Panc1 (cell line): Measurements from ENCODE around the gene ADGRV1. TPM values are rescaled to one million over a fixed set of nuclear protein-coding genes. Genes with fewer than 3 reads are reported as not detected.

Experiments
- ATAC-seq: fragments of 200-7000 bp; cut with Tn5 transposase; 2 replicates; pipeline ENCODE4 v1.9.1; 2020; ENCODE audit warnings: mild to moderate bottlenecking, moderate library complexity
- BruUV-seq: library from RNA; stranded (reverse); fragments of 400-500 nt; replicated peaks from 2 replicates; lab custom pipeline; 2021; lab: Mats Ljungman, UMichigan
- CTCF ChIA-PET: fragments of 300-600 bp; sonication (Branson Sonifier 250); formaldehyde crosslinking; loops from one replicate; lab custom pipeline; 2022; ENCODE audit warnings: antibody characterized with exemption; lab: Charles Lee
- POLR2A ChIA-PET: fragments of 300-600 bp; sonication (Branson Sonifier 250); formaldehyde crosslinking; loops from one replicate; lab custom pipeline; 2022; ENCODE audit warnings: antibody characterized with exemption; lab: Charles Lee
- DNase-seq: peaks from one replicate; pipeline ENCODE4 v3.0.0-alpha.2; 2010; ENCODE audit warnings: low read depth, low spot score
- H3K27ac ChIP-seq: 2 replicates; pipeline ENCODE4 v1.5.1; 2011; ENCODE audit warnings: mild to moderate bottlenecking, low read length, inconsistent platforms
- H3K27me3 ChIP-seq: fragments of 200-500 bp; sonication (Bioruptor generic); 2 replicates; pipeline ENCODE4 v1.6.0; 2014; ENCODE audit warnings: low read length, inconsistent platforms; ENCODE audit not compliant: control insufficient read depth, insufficient read depth
- H3K36me3 ChIP-seq: fragments of 200-500 bp; sonication (Bioruptor generic); 2 replicates; pipeline ENCODE4 v1.5.1; 2014; ENCODE audit warnings: inconsistent platforms, mild to moderate bottlenecking, low read length, moderate library complexity; ENCODE audit not compliant: control insufficient read depth, insufficient read depth
- H3K4me1 ChIP-seq: 2 replicates; pipeline ENCODE4 v1.5.1; 2011; ENCODE audit warnings: inconsistent platforms, mild to moderate bottlenecking, low read length, moderate library complexity; ENCODE audit not compliant: control insufficient read depth, insufficient read depth
- H3K4me3 ChIP-seq, 2 experiments: 2 replicates each; pipeline ENCODE4 v1.5.1; 2011 to 2012; ENCODE audit warnings: low read depth in 2 of 2, low read length in 2 of 2, mild to moderate bottlenecking in 2 of 2, inconsistent platforms in 1 of 2, moderate library complexity in 1 of 2
- H3K9me3 ChIP-seq: fragments of 200-500 bp; sonication (Bioruptor generic); 2 replicates; pipeline ENCODE4 v1.5.1; 2014; ENCODE audit warnings: low read depth, mild to moderate bottlenecking, inconsistent platforms, low read length, moderate library complexity; ENCODE audit not compliant: control insufficient read depth, insufficient read depth
- POLR2AphosphoS5 ChIP-seq: IDR thresholded peaks from 2 replicates; pipeline ENCODE4 v1.6.1; 2012; ENCODE audit warnings: mild to moderate bottlenecking, low read depth, low read length, moderate library complexity
- SIN3A ChIP-seq: IDR thresholded peaks from 2 replicates; pipeline ENCODE4 v1.6.1; 2012; ENCODE audit warnings: low read depth, mild to moderate bottlenecking, low read length, moderate library complexity, borderline replicate concordance; ENCODE audit not compliant: insufficient read depth
- TCF7L2 ChIP-seq: IDR thresholded peaks from 2 replicates; pipeline ENCODE4 v1.6.1; 2011; ENCODE audit warnings: mild to moderate bottlenecking, low read depth, low read length, inconsistent platforms
- in situ Hi-C: cut with HindIII; loops from 2 replicates; pipeline ENCODE4 v1.10.0; 2016; ENCODE audit warnings: low sequenced_read_pairs, low pct_unique_long_range_greater_than_20kb
- intact Hi-C: fragments of 100-400 bp; cut with micrococcal nuclease; formaldehyde crosslinking; loops from one replicate; pipeline ENCODE4 v1.10.0; 2022; ENCODE audit not compliant: unreplicated experiment
- total RNA-seq: library from RNA; stranded (reverse); gene quantifications from one replicate; pipeline ENCODE4 v1.2.1, GENCODE V29; 2021; ENCODE audit not compliant: unreplicated experiment
- TF ChIP-seq, protein P1 (sequence below): fragments of 450-650 bp; IDR thresholded peaks from 2 replicates; pipeline ENCODE4 v1.5.1; 2017; ENCODE audit warnings: mild to moderate bottlenecking
- TF ChIP-seq, protein P2 (sequence below), 2 experiments: IDR thresholded peaks; 2 replicates each; pipeline ENCODE4 v1.6.1; 2011 to 2012; ENCODE audit warnings: low read depth in 2 of 2, control low read depth in 1 of 2, low read length in 1 of 2, mild to moderate bottlenecking in 1 of 2, moderate library complexity in 1 of 2; ENCODE audit not compliant: insufficient read depth in 1 of 2

Gene ADGRV1
- total RNA-seq, 1 experiment from 2014 or later = 0.49 TPM

DNA sequence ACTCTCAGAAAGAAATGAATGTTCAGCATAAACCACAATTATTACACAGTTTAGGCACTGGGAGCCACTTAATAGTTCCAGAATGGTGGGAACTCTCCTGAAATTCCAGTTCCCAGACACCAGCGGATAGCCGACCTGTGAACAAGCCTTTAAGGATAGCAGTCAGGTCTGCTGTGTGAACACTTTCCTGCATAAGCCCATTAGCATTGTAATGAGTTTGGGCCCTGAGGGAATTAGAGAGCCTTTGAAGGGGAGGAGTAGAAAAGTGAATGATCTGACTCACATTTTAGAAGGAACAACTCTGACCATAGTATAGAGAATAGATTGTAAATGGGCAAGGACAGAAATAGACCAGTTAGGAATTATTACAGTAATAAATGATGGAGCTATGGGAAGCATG lies 189.1 kb downstream of the ADGRV1 start:
- DNase-seq (no peak), ATAC-seq (no peak)
- intact Hi-C loops (no loop called here), in situ Hi-C loops (no loop called here)
- Histone ChIP-seq H3K27me3 (peaks cover 12% of the 10 kb centered on the region), H3K36me3 (no peaks in the 10 kb centered on the region), H3K27ac (no peak overlapping the region), H3K4me3 (no peak overlapping the region), H3K4me1 (no peaks in the 10 kb centered on the region), H3K9me3 (no peaks in the 10 kb centered on the region)
- TF ChIP-seq, protein P1, sequence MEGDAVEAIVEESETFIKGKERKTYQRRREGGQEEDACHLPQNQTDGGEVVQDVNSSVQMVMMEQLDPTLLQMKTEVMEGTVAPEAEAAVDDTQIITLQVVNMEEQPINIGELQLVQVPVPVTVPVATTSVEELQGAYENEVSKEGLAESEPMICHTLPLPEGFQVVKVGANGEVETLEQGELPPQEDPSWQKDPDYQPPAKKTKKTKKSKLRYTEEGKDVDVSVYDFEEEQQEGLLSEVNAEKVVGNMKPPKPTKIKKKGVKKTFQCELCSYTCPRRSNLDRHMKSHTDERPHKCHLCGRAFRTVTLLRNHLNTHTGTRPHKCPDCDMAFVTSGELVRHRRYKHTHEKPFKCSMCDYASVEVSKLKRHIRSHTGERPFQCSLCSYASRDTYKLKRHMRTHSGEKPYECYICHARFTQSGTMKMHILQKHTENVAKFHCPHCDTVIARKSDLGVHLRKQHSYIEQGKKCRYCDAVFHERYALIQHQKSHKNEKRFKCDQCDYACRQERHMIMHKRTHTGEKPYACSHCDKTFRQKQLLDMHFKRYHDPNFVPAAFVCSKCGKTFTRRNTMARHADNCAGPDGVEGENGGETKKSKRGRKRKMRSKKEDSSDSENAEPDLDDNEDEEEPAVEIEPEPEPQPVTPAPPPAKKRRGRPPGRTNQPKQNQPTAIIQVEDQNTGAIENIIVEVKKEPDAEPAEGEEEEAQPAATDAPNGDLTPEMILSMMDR = no peak
- TF ChIP-seq, protein P2, sequence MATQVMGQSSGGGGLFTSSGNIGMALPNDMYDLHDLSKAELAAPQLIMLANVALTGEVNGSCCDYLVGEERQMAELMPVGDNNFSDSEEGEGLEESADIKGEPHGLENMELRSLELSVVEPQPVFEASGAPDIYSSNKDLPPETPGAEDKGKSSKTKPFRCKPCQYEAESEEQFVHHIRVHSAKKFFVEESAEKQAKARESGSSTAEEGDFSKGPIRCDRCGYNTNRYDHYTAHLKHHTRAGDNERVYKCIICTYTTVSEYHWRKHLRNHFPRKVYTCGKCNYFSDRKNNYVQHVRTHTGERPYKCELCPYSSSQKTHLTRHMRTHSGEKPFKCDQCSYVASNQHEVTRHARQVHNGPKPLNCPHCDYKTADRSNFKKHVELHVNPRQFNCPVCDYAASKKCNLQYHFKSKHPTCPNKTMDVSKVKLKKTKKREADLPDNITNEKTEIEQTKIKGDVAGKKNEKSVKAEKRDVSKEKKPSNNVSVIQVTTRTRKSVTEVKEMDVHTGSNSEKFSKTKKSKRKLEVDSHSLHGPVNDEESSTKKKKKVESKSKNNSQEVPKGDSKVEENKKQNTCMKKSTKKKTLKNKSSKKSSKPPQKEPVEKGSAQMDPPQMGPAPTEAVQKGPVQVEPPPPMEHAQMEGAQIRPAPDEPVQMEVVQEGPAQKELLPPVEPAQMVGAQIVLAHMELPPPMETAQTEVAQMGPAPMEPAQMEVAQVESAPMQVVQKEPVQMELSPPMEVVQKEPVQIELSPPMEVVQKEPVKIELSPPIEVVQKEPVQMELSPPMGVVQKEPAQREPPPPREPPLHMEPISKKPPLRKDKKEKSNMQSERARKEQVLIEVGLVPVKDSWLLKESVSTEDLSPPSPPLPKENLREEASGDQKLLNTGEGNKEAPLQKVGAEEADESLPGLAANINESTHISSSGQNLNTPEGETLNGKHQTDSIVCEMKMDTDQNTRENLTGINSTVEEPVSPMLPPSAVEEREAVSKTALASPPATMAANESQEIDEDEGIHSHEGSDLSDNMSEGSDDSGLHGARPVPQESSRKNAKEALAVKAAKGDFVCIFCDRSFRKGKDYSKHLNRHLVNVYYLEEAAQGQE (IDR thresholded peaks at IDR 0.05; ENCODE audit: insufficient read depth in 1 of 2, low read depth in 2 of 2, low read length in 1 of 2) = no peak
- TF ChIP-seq POLR2AphosphoS5 = no peak
- no peak for TF ChIP-seq SIN3A
- no peak for TF ChIP-seq TCF7L2
- CTCF ChIA-PET = interaction anchor here (0.5 kb wide), 1 partner anchor 12 kb away, joined by 3 read pairs; no protein-coding TSS in a partner anchor
- BruUV-seq = no TSS peak
- POLR2A ChIA-PET = no interaction called here

DNA sequence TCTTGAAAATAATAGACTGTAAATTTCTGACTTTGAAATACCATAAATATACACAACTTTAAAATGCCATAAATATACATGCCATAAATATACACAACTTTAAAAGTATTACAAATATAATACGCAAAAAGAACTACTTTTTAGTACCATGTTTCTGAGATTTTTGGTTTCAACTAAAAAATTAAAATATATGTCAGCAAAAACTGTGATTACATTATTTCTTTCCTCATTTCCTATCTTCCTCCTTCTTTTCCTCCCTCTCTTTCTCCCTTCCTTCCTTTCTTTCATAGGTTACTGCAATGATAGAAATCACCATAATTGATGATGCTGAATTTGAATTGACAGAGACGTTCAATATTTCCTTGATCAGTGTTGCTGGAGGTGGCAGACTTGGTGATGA lies 200.5 kb downstream of the ADGRV1 start:
- no TSS peak for BruUV-seq
- CTCF ChIA-PET = no interaction called here
- intact Hi-C loops = no loop called here

More for the DNA sequence above, 200.5 kb downstream of the ADGRV1 start:
- Histone ChIP-seq H3K27ac (no peak overlapping the region), H3K4me3 (no peak overlapping the region), H3K4me1 (no peaks in the 10 kb centered on the region), H3K36me3 (no peaks in the 10 kb centered on the region), H3K27me3 (no peaks in the 10 kb centered on the region; the same call in 1 of the 2 replicates), H3K9me3 (no peaks in the 10 kb centered on the region)
- POLR2A ChIA-PET = no interaction called here
- DNase-seq = no peak
- TF ChIP-seq SIN3A (no peak), TCF7L2 (no peak), POLR2AphosphoS5 (no peak)
- TF ChIP-seq, protein P1 = no peak
- TF ChIP-seq, protein P2 (IDR thresholded peaks at IDR 0.05; ENCODE audit: insufficient read depth in 1 of 2, low read depth in 2 of 2, low read length in 1 of 2) = no peak
- in situ Hi-C loops = no loop called here
- no peak for ATAC-seq
